Ureter (tissue), 1 donor: ENCODE results near the gene PTPRK. TPM values are rescaled to one million over a fixed set of nuclear protein-coding genes. Genes with fewer than 3 reads are reported as not detected.

Experiments used
- DNase-seq: peaks from one replicate; pipeline ENCODE4 v3.0.0-alpha.2; 2020; ENCODE audit warnings: low spot score
- total RNA-seq: library from RNA; stranded (reverse); gene quantifications from one replicate; pipeline ENCODE4 v1.2.4, GENCODE V29; 2023
- donor health status: DM: yes; HTN: yes; CAD: no.

The PTPRK gene
- total RNA-seq, 1 donor from 2014 or later, result 107 TPM

DNA sequence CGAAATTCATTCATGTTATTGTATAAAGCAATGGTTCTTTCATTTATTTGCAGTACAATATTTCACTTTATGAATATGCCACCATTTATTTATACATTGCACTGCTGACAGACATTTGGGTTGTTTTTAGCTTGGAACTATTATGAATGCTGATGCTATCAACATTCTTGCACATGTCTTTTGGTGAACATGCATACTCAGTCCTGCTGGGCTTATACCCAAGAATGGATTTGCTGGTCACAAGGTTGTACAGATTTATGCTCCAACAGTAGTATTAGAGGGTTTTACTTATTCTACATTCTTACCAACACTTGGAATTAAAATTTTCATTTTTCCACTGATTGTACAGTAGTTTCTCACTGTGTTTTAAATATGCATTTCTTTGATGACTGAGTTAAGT lies 126.2 kb downstream of the PTPRK start:
- no peak for DNase-seq

DNA sequence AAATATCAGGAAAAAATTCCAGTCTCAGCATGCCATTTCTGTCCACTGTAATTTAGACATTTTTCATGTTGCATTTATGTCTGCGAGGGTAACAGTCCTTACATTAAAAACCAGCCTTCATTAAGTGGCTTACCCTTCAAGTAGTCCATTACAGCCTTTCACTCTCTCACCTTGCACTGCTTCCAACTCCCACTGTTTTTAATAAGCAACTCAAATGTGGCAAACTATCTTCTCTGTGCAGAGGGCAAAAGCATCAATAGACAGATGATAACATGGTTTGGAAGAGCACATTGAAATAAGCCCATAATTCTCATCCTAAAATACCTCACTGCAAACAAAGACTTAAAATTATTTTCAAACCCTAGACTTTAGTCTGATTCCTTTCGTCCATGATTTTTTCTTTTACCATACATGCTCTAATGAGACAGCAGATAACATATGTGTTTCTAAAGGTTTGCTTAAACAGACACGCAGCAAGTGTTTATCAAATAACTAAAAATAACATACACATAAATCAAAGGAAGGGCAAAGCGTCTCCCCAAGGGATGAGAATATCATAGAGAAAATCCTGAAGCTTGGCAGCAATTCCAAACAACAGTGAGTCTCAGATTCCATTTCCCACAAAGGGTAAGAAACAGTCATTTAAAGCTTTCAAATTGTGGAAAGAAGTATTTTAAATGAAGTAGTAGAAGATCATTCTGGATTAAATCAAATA lies 130.4 kb downstream of the PTPRK start:
- DNase-seq, result no peak

DNA sequence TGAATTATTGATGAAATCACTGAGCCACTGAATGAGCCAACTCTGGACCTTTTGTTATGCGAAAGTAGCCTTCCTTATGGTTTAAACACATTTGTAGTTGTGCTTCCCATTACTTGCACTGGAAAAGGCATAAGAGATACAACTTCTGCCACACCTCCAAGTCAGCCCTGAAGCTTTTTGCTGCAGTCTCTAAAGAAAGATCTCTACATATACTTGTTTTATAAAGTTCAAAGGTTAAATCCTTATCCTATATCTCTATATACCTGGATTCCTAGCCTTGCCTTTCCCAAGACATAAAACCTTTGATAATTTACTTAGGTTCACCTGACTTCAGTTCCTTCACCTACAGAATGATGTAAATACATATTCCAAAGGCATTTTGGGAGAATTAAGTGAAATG lies 132.0 kb downstream of the PTPRK start:
- no peak for DNase-seq

DNA sequence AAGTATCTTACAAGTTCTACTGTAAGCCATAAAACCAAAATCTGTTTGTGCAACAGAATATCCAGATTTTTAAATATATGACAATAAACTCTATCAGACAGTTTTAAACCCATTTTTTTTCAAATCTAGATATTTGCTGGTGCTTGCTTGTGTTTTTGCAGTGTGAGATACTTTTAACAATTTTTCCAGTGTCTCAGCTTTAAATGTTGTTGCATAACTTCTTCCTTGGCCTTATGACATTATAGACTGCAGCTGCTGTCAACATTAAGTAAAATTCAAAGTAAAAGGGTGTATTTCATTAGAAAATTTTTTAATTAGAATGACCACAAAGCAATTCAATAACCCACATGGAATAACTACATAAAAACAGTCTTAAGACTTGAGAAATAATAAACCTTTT lies 139.5 kb downstream of the PTPRK start:
- no peak for DNase-seq

DNA sequence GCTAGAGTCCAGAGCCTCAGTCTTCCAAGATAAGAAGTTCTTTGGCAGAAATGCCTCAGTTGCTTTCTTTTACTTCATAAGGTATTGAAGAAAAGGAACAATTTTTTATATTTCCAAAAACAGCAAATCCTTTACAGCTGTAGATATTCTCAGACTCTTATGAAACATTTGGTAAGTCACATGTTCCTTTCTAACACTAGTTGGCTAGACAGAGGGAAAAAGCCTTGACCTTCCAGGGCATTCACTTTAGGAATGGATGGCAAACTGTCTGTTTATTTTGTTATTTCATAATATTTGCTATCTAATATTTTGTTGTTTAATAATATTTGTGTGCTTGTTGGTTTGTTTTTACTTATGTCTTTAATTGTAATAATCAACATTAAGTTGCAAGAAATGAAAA lies 140.8 kb downstream of the PTPRK start:
- DNase-seq, result no peak

DNA sequence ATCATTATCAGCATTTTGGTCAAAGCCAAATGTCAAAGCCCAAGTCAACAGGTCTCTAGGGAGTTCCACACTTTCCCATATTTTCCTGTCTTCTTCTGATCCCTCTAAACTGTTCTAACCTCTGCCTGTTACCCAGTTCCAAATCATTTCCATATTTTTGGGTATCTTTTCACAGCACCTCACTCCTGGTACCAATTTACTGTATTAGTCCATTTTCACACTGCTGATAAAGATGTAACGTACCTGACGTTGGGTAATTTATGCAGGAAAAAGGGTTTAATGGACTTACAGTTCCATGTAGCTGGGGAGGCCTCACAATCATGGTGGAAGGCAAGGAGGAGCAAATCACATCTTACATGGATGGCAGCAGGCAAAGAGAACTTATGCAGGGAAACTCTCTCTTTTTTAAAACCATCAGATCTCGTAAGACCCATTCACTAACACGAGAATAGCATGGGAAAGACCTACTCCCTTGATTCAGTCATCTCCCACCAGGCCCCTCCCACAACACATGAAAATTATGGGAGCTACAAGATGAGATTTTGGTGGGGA lies 143.4 kb downstream of the PTPRK start:
- no peak for DNase-seq

DNA sequence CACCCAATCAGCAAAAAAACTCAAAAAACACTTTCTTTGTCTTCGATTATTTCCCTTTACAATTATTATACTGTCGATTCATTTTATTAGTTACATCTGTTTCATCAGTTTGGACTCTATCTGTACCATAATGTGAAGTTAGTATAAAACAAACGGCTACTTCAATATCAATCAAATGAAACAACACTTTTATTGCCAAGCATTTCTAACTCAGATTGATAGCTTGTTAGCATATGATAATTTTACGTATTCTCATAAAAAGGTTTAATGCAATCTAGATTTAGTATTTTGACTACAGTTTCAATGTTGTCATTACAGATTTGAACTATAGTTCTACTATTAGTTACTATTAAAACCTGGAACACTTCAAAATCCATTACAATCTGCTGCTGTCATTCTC lies 149.3 kb downstream of the PTPRK start:
- DNase-seq, result no peak

DNA sequence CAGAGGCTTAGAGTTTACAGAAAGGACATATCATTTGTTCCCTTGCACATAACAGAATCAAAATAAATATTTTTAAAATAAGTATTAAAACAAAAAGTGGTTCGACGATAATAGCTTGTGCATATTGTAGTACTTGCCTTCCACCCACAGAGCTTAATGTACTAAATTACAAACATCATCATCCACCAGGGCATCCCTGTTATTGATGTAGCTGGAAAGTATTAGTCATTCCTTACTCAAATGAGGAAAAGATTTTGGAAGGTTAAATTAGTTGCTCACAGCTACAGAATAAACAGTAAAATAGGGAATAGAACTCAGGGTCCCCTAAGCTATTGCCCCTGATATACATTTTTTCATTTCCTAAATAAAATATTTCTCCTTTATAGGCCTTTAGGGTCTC lies 150.3 kb downstream of the PTPRK start:
- DNase-seq, result no peak

DNA sequence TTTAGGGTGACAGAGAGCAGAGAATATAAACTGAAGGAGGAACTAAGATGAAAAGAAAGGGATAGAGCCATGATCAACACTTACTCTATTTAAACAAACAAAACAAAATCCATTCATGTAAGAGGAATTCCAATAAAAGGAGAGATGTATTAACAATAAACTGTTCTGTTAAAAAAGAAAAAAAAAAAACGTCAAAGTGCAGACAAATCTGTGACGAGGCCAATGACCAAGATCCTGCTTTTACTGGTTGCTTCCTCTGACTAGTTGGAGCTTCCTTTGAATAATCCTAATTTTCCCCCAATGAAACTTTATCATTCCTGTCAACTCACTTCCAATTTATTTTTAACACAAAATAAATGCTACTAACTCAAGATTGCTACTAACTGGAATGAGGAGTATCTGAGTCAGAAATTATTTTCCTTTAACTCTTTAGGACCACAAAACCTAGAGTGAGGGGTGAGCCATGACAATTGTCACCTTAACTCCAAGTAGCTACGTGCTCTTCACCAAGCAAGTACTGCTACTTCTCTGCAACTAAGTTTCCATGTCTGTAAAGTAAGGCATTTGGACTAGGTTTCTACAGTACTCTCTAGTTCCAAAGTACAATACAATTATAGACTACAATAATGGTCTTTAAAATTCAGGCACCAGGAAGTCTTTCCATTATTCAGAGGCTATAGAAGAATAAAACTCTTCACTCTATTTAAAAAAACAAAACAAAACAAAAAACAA lies 152.0 kb downstream of the PTPRK start:
- DNase-seq, result no peak

DNA sequence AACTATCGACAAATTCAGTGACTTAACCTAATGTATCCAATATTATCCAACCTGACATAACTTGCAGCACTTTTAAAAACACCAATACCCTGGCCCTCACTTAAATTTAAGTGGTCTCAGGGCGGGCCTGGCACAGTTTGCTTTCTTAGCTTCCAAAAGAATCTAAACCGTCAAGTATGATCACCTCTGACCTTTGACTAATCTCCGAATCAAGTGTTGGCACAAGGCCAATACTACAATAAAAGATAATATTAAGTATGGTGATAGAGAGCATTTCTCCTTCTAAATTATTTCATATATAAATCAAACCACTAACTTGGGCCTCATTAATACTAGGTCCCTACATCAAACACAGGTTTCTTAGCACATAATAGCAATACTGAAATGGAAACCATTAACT lies 153.0 kb downstream of the PTPRK start:
- DNase-seq, result no peak

DNA sequence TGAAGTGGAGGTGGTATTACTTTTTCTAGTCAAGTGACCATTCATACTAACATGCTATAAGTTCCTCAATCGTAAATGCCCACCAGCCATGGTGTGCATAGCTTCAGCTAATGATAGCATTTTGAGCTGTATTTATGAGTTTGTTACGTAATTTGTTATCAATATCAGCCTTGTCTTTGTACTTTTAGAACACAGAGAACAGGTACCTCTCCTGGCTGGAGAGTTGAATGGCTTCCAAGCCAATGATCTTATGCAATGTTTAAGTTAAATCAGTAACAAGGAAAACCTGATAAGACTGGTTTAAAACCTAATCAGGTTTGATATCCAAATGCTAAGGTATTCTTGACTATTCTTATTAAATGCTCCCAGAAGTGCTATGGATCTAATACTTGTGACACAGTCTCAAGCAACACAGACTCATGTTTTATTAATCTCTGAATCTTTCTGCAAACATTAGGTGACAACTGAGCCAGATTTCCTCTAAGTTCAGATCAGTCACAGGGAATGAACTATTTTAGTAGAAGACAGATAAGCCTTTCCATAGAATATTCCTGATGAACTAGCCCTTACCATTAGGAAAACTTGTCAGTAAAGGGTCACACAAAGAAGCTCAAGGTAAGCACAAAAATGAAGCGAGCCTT lies 154.8 kb downstream of the PTPRK start:
- no peak for DNase-seq

DNA sequence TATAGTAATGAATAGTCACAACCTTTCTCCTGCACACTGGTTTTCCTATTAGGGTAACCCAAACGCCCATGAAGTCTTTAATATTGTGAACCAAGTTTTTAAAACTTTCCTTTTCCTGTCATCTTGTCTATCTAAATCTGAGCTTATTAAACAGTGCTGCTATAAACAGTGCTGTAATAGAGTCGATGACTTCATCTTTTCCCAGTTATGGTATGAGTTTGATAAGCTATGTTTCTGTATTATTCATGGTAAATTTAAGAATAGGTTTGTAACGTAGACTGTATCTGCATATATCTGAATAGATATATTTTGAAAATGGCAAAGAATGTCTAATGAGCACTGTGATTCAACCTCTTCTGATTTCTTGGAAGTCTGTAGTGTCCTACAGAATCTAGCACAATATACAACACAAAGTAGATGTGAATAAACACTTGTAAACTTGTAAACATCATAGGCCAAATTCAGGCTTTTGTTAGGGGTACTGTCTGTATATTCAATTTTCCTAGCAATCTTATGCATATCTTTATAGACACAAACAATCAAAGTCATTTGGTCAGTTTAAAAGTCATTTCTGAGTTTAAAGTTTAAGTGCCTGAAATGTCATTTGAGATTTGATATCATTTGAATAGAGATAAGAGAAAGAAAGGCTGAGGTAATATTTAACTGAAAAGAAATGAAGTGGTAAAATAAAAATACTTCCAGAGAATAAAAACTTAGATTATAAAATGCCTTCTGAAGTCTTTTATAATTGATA lies 155.5 kb downstream of the PTPRK start:
- no peak for DNase-seq

DNA sequence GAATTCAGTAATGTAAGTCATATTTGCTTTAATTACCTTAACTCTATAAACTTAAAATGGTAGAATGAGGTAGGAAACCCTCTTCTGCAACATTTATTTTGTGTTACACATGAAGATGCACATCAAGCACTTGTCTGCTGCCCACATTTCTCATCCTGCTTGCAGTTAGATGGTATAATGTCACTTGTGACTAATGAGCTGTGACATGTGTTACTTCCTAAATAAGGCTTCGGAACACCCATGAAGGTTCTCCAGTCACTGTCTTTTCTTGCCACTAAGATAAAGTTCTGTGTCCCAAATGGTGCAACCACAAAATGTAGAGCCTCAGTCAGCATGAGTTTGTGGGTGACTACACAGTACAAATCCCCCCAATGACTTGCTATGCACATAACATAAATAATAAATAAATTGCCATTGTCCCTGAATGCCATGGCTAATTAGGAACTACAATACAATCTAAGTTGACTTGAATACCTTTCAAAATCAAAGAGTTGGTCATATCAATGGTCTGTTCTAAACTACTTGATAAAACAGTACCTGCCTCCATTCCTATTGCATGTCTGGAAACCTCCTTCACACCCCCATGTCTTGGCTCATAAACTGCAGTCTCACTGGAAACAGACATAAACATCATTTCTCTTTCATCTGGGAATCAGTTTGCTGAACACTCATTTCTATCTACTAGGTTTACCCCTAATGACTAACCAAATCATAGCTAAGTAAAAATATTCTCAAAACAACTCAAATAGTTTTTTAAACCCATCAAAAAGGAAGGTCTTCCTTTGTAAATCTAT lies 157.2 kb downstream of the PTPRK start:
- no peak for DNase-seq

DNA sequence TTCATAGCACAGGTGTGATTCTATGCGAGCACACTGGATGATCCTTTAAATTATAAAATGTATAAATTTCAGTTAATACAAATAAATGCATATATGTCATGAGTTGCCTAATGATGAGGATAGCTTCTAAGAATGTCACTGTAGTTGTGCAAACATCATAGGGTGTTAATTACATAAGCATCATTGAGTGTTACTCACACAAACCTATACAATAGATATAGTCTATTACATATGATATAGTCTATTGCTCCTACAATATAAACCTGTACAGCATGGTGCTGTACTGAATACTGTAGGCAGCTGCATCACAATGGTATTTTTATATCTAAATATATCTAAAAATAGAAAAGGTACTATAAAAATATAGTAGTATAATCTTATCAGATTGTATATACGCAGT lies 159.0 kb downstream of the PTPRK start:
- no peak for DNase-seq

DNA sequence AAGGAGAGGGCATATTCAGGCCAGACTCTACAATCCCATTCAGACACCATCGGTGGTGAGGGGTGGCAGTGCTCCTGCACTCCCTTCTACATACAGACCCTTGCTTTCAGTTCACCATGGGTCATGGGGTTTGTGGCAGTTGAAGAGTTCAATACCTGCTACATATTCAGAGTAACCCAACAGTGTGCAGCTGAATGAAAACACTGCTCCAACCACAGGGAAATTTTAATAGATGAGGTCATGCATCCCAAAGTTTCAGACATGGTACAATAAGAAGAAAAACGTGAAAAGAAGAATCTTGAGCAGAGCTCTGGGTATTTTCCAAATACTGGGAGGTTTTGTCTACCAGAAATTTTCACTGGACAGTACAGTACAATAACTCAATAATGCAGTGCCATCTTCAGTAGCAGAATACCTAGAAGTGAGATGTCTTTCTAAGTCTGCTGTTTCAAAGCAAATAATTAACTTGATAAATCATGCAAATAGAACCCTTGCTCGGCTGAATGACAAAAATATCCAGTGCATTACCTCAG lies 162.1 kb downstream of the PTPRK start:
- no peak for DNase-seq

DNA sequence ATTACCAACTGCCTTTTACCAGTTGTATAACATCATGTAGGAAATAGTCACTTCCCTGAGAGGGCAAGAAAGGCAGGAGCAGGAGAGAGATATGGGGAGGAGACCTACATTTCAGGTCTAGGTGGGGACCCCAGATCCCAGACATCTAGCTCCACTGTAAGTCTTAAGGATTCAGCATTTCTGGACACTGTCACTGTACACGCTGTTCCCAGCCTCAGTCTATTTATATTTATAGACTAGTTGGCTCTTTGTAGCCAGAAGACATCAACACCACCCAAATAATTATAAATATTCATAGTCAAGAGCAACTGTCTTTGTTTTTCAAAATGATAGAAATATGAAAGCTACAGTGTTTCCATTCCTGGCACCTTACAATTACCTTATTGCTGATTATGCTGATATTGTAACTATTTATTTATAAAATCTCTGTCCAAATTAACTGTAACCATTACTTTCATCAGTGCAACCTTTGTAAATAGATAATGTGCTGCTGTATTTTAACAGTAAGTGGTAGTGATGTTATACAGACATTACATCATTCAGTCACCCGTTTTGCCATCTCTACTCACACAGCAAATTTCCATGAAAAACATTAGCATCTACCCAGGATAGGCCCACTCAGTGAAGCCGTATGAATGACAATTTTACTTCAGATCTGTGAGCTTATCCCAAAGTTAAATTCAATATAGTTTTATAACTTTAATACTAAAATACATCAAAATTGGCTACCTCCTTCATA lies 162.8 kb downstream of the PTPRK start:
- DNase-seq, result no peak

DNA sequence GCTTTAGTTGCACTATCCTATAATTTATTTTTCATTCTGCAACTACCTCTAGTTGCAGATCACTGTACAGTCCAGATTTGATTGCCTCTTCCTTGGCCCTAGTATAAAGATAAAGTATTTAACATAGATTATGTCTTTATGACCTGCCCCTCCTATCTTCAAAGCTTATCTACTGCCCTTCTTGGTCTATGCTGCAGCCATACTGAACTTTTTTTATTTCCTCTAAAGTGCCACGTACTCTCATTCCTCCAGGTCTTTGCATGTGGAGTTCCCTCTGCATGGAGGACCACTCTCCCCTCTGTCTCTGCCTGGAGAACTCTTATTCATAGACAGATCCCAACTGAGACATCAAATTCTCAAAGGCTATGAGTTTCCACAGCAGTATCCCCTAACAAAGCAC lies 168.0 kb downstream of the PTPRK start:
- DNase-seq, result no peak

DNA sequence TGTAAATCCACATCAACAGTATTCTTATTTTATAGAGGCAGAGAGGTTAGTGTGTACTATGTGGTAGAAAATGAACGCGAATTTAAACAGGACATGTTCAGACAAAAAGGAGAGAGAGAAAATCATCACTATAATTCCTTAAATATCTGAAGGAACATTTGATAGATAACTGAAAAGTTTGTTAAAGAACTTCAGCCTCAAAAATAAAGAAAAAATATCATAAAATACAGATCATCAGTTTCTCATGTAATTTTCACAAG lies 169.2 kb downstream of the PTPRK start:
- no peak for DNase-seq

DNA sequence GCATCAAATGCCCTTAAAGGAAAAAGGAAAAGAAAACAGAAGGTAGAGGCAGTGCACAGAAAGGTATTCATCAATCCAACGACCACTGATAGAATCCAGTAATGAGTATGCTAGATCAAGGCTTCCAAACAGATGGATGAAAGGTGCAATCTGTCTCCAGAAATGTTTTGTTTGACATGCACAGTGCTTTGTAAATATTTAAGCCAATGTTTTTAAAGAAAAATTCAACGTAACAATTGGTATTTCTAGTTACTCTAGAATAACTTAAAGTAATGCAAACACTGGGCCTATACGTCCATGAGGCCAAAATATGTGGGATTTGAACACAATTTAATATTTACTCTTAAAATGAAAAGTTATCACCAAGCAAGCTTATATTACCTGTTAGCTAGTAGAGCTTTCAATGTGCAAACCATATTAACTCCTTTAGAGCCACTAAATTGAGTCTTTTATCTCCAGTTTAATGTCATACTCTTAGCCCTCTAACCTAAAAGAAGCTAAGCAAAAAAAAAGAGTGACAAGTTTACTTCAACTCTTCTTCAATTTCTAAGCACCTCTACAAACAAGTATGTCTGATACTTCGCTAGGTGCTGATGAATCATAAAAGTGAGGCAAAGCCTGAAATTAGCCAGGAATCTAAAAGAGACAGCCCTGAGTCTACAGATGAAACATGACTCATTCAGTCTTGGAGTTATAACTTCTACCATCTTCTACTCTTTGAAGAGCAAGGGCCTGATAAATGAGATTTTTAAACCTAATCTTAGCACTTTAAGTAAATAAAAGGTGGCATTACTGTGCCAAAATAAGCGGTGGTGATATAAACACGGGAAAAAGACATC lies 169.8 kb downstream of the PTPRK start:
- DNase-seq, result no peak

DNA sequence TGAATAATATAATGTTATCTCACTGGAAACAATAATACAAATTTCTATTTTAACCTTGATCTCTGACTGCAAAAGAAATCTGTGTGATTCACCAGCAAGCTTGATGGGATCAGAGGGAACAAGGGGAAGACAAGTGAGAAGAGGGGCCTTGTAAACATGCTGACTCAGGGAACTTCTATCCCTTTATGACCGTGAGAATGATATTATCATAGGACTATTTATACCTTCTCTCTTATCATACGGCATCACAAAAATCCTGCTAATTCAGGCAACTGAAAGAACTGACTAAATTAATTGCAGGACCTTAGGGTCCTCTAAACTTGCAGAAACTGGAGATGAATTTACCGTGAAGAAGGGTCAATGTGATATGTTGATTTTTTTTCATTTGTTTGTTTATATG lies 173.3 kb downstream of the PTPRK start:
- no peak for DNase-seq
